ENCODE data around the gene HJV. TPM values are rescaled to one million over a fixed set of nuclear protein-coding genes. Genes with fewer than 3 reads are reported as not detected.
A peak's percentile ranks its signal among the peaks of the same experiment; 100 is the strongest.

Gene HJV
- total RNA-seq, 2 donors from 2014 or later: 0.13 to 0.15 TPM

DNA sequence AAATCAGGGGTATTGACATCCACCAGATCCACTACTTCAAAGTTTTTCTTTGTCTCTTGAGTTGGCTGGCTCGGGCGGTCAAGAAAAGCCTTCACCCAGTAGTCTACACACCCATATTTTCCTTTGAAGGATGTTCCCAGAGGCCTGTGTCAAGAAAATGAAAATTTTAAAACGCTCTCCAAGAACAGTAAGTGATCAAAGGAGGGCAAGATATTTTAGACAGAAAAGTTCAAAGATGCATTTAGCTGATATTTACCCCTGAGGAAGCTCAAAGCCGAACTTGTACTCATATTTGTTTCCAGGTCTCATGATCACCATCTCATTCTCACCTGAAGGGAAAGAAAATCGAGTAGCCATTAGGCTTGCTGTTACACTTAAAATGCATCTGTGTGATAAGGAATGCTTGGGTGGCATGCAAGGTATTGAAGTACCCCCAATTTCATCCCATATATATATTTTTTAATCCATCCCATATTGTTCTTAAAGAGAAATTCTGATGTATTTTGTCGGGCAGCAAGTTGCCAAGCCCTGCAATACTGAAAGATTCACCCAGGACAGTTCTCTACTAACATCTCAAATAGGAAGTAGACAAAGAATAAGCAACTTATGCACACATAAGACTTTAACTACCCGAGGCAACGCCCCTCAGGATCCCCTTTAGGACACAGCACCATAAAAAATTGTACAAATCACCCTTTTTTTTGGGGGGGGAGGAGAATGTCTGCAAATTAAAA lies 26.2 kb downstream of the HJV start:
- TF ChIP-seq, protein P1, sequence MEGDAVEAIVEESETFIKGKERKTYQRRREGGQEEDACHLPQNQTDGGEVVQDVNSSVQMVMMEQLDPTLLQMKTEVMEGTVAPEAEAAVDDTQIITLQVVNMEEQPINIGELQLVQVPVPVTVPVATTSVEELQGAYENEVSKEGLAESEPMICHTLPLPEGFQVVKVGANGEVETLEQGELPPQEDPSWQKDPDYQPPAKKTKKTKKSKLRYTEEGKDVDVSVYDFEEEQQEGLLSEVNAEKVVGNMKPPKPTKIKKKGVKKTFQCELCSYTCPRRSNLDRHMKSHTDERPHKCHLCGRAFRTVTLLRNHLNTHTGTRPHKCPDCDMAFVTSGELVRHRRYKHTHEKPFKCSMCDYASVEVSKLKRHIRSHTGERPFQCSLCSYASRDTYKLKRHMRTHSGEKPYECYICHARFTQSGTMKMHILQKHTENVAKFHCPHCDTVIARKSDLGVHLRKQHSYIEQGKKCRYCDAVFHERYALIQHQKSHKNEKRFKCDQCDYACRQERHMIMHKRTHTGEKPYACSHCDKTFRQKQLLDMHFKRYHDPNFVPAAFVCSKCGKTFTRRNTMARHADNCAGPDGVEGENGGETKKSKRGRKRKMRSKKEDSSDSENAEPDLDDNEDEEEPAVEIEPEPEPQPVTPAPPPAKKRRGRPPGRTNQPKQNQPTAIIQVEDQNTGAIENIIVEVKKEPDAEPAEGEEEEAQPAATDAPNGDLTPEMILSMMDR (conservative IDR thresholded peaks at IDR 0.05): no peak
- 64 to 65% methylated on average over 4 to 8 of the region's 8 CpGs for WGBS, 2 experiments (ENCODE audit: insufficient coverage in 1 of 2, insufficient read length in 1 of 2)
- Mint-ChIP-seq H3K9me3 (no peaks in the 10 kb centered on the region), H3K4me1 (peaks cover 47% of the 10 kb centered on the region), H3K27ac (no peak overlapping the region), H3K36me3 (ENCODE audit: low read depth) (peaks cover 28% of the 10 kb centered on the region), H3K27me3 (ENCODE audit: insufficient read depth) (no peaks in the 10 kb centered on the region), H3K4me3 (peak overlapping the region; percentile 87)
- H3K4me3 ChIP-seq (ENCODE audit: low read length): peak overlapping the region; percentile 83
- H3K9me3 ChIP-seq (ENCODE audit: control insufficient read depth, low read length): no peaks in the 10 kb centered on the region
- no peak overlapping the region for H3K27ac ChIP-seq (ENCODE audit: low read depth, low read length)
- no peaks in the 10 kb centered on the region for H3K27me3 ChIP-seq (ENCODE audit: control insufficient read depth, insufficient read depth, low read length, poor library complexity, severe bottlenecking)
- peak overlapping the region; percentile 42 for H3K9ac ChIP-seq (ENCODE audit: extremely low read depth, low read length, poor library complexity, severe bottlenecking)
- DNase-seq: peak; percentile 30
- H3K4me1 ChIP-seq (ENCODE audit: control insufficient read depth, insufficient read depth, low read length): no peaks in the 10 kb centered on the region
- H3K36me3 ChIP-seq (ENCODE audit: control insufficient read depth, insufficient read depth, low read length): peaks cover 6% of the 10 kb centered on the region

DNA sequence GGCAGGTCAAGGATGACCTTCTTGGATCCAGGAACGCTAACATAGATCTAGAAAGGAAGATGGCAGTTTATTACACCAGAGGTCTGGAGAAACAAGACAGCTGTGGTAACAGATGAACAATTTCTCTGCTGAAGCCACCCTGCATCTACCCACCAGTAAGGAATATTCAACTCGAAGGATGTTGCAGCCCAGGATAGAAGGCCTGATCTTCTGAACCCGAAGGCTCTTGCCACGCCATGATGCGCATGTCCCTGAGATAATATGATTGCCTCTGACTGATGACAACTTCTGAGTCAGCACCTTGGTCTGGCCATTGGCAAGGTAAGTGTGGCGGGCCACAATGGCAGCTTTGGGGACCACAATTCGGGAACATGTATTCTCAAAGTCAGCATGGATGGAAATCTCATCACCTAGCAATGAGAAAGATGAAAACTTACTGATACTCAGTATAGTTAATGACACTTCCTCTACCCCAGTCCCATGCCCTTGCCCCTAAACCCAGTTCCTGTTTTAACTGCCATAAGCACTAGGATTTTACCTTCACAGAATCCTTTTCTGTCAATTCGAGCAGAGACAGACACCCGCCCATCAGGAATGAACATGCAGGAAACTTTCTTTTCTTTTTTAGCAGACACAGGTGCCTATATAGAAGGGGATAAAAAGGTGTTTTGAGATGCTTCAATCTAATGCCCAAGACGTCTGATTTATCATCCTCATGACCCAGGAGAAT lies 27.0 kb downstream of the HJV start:
- no peak overlapping the region for H3K27ac Mint-ChIP-seq
- H3K36me3 ChIP-seq (ENCODE audit: control insufficient read depth, insufficient read depth, low read length): peaks cover 6% of the 10 kb centered on the region
- H3K4me1 Mint-ChIP-seq: peaks cover 44% of the 10 kb centered on the region
- DNase-seq: peak; percentile 27
- no peaks in the 10 kb centered on the region for H3K9me3 Mint-ChIP-seq
- H3K9me3 ChIP-seq (ENCODE audit: control insufficient read depth, low read length): no peaks in the 10 kb centered on the region
- H3K27me3 ChIP-seq (ENCODE audit: control insufficient read depth, insufficient read depth, low read length, poor library complexity, severe bottlenecking): no peaks in the 10 kb centered on the region
- no peak overlapping the region for H3K27ac ChIP-seq (ENCODE audit: low read depth, low read length)
- H3K4me1 ChIP-seq (ENCODE audit: control insufficient read depth, insufficient read depth, low read length): no peaks in the 10 kb centered on the region
- peak overlapping the region; percentile 83 for H3K4me3 ChIP-seq (ENCODE audit: low read length)
- TF ChIP-seq, protein P1 (conservative IDR thresholded peaks at IDR 0.05): no peak
- no peak overlapping the region for H3K9ac ChIP-seq (ENCODE audit: extremely low read depth, low read length, poor library complexity, severe bottlenecking)
- H3K27me3 Mint-ChIP-seq (ENCODE audit: insufficient read depth): no peaks in the 10 kb centered on the region
- 89 to 95% methylated on average over 7 to 10 of the region's 10 CpGs for WGBS, 2 experiments (ENCODE audit: insufficient coverage in 1 of 2, insufficient read length in 1 of 2)
- H3K4me3 Mint-ChIP-seq: peak overlapping the region; percentile 87
- H3K36me3 Mint-ChIP-seq (ENCODE audit: low read depth): peaks cover 28% of the 10 kb centered on the region

DNA sequence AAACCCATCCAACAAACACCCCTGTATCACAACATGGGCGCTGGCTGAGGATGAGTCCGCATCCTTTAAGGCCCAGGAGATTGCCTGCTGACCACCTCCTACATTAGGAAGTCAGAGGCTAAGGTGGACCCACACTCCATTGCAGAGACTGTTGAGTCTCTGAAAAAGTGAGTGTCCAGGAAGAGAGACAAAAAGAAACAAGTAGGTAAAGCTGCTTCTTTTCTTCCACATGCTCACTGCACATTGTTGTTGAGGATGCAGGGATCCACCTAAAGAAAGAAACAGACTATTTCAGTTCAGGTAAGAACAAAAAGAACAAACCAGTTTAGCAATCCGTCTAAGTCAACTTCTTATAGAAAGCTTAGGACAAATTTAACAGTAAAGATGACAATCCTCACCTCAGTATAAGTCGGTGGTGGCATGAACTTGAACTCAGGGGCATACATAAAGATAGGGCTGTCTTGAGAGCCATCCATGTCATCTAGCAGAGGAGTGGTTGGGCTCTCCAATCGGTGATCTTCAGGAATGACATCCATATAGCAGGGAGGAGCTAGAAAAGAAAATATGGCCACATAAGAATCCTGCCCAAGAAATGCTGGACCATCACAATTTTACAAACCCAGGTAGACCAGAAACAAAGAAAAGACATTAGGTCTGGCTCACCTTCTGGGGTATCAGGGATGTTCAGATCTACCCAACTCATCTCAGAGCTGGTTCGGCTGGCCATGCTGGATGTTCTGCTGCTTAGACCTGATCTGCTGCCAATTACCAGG lies 27.7 kb downstream of the HJV start:
- H3K27ac Mint-ChIP-seq: no peak overlapping the region
- TF ChIP-seq, protein P1 (conservative IDR thresholded peaks at IDR 0.05): no peak
- H3K27me3 Mint-ChIP-seq (ENCODE audit: insufficient read depth): no peaks in the 10 kb centered on the region
- Histone ChIP-seq H3K9ac (ENCODE audit: extremely low read depth, low read length, poor library complexity, severe bottlenecking) (no peak overlapping the region), H3K4me1 (ENCODE audit: control insufficient read depth, insufficient read depth, low read length) (no peaks in the 10 kb centered on the region), H3K4me3 (ENCODE audit: low read length) (no peak overlapping the region), H3K27me3 (ENCODE audit: control insufficient read depth, insufficient read depth, low read length, poor library complexity, severe bottlenecking) (no peaks in the 10 kb centered on the region), H3K27ac (ENCODE audit: low read depth, low read length) (no peak overlapping the region), H3K36me3 (ENCODE audit: control insufficient read depth, insufficient read depth, low read length) (peaks cover 6% of the 10 kb centered on the region), H3K9me3 (ENCODE audit: control insufficient read depth, low read length) (no peaks in the 10 kb centered on the region)
- no peaks in the 10 kb centered on the region for H3K9me3 Mint-ChIP-seq
- H3K36me3 Mint-ChIP-seq (ENCODE audit: low read depth): peaks cover 28% of the 10 kb centered on the region
- WGBS, 2 experiments (ENCODE audit: insufficient coverage in 1 of 2, insufficient read length in 1 of 2): 90 to 100% methylated on average over 3 to 6 of the region's 6 CpGs
- no peak overlapping the region for H3K4me3 Mint-ChIP-seq
- peak; percentile 18 for DNase-seq
- peaks cover 39% of the 10 kb centered on the region for H3K4me1 Mint-ChIP-seq

Measured in endodermal cell (in vitro differentiated cells).